HG02678 (cell line): ENCODE measurements around the gene PSD2.
"Not testable (repeated sequence)": the region's sequence is repeated elsewhere in the genome, so short reads cannot be mapped to it uniquely, and the experiment has no call there.

Source experiments
- ATAC-seq: cut with Tn5 transposase; IDR thresholded peaks from one replicate; pipeline ENCODE4 v1.9.1; 2021; ENCODE audit warnings: mild to moderate bottlenecking, moderate library complexity; ENCODE audit not compliant: unreplicated experiment

PSD2 gene

GRCh38 chr5:139789116-139789844 is 6.3 kb upstream of the PSD2 start:
- no peak for ATAC-seq

GRCh38 chr5:139789845-139790189 is 5.8 kb upstream of the PSD2 start:
- no peak for ATAC-seq

GRCh38 chr5:139792218-139792617 is 3.4 kb upstream of the PSD2 start:
- ATAC-seq = no peak

DNA sequence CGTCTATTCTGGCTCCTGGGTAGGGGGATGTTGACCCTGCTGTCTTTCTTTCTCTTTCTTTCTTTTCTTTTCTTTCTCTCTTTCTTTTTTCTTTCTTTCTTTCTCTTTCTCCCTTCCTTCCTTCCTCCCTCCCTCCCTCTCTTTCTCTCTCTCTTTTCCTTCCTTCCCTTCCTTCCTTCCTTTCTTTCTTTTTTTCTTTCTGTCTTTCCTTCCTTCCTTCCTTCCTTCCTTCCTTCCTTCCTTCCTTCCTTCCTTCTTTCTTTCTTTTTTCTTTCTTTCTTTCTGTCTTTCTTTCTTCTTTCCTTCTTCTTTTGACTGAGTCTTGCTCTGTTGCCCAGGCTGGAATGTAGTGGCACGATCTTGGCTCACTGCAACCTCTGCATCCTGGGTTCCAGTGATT is 3.0 kb upstream of the PSD2 start:
- ATAC-seq = not testable (repeated sequence)

DNA sequence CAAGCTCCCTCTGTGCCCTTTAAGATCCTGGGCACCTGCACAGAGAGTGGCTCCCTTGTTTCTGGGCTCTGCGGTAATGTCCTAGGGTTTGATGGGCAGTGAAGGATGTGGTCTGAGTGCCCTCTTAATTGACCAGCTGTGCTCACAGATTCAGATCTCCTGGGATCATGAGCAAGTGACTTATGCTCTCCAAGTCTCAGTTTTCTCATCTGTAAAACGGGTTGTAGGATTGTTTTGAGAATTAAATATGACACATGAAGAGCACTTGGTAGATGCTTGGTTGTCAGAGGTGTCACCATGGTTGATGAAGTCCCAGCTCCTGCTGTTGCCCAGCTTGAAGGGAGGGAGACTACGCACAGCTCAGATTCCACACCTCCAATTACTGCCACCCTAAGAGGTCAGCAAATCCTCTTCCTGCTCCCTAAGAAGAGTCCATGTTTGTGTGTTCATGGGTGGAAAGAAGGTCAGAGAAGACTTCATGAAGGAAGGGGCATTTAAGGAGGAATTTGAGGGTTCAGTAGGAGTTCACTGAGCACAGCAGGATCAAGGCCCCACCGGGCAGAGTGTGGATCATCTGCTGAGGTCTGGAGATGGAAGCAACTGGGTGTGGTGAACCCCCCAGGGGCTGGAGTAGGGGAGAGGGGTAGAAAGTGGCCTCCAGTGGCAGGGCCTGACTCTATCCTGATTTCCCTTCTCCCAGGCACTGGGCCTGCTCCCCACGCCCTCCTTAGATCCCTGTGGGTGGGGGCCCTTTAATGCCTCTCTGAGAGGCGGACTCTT is 1.4 kb upstream of the PSD2 start:
- ATAC-seq = no peak

- no peak for ATAC-seq
Measured at GRCh38 chr5:139796061-139796806, 626 bp downstream of the PSD2 start.

- no peak for ATAC-seq
Measured at GRCh38 chr5:139797335-139797734, 1.7 kb downstream of the PSD2 start.

GRCh38 chr5:139797856-139798510 is 2.4 kb downstream of the PSD2 start:
- ATAC-seq = no peak

DNA sequence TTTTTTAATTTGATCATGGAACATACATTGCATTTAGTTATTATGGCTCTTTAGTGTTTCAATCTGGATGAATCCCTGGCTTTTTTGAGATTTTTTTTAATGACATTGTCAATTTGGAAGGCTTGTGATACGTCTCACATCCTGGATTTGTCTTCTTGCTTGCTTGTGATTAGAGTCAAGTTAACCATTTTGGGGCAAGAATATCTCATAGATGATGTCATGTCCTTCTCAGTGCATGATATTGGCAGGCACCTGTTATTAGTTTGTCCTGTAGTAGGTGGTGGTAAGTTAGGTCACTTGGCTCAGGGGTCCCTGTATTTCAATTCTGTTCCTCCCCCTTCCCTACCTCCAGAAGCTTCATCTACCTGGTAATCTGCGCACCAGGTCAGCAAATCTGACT is 3.3 kb downstream of the PSD2 start:
- ATAC-seq = no peak

DNA sequence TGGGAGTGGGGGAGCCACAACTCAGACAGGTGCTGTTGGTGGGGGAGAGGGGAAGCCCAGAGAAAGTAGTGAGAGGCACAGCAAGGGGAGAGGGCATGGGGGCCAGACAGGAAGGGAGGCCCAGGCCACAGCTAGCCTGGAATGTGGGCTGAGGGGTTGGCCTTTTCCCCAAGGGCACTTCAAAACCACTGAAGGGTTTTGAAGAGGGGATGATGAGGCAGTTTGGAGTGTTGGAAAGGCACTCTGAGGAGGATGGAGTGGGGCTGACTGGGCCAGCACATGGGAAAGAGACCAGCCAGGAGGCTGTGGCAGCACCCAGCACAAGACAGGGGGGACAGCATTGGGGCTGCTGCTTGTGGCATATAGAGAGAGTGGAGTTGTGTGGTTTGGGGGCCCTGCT is 3.8 kb downstream of the PSD2 start:
- ATAC-seq = no peak

GRCh38 chr5:139803978-139804377 is 8.4 kb downstream of the PSD2 start:
- ATAC-seq = no peak

GRCh38 chr5:139804800-139805397 is 9.3 kb downstream of the PSD2 start:
- ATAC-seq = no peak

GRCh38 chr5:139805545-139805944 is 9.9 kb downstream of the PSD2 start:
- ATAC-seq = no peak

- no peak for ATAC-seq
Measured at GRCh38 chr5:139806111-139806510, 10.5 kb downstream of the PSD2 start.

DNA sequence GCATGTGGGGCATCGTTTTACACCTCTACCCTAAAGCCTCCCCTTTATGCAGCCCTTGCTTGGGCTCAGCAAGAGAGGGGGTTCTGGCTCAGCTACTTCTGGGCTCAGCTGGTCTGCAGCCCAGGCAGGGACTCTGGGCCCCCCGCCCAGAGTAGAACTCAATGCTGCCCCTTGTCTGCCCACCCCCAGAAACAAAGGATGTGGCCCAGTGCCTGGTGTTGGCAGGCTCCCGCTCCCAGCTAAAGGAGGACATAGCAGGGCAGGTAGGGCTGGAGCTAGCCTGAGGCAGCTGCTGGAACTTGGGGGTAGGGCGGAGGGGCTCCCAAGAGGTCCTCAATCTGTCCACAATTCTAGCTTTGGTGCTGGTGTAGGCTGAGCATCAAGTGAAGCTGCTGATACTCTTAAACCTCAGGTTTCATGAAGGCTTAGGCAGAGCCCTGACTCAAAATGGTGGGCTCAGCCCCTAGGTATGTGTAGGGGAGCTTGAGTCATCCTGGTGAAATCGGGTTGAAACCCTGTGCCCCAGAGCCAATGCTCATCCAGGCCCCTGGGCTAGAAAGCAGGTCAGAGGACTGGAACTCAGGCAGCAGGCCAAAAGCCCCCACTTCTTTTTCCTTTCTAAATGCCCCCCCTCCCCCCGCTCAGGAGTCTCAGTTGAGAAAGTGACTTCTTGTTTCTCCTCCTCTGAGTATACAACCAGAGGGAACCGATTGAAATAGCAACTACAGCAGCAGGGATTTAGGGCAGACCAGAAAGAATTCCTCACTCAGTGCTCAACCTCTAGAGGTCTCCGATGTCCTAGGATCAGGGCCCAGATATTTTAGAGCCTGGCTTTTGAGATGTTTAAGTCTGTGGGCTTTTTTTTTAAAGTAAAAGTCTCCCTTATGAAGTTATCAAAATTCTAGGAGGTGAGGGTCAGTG is 11.4 kb downstream of the PSD2 start:
- ATAC-seq = no peak

DNA sequence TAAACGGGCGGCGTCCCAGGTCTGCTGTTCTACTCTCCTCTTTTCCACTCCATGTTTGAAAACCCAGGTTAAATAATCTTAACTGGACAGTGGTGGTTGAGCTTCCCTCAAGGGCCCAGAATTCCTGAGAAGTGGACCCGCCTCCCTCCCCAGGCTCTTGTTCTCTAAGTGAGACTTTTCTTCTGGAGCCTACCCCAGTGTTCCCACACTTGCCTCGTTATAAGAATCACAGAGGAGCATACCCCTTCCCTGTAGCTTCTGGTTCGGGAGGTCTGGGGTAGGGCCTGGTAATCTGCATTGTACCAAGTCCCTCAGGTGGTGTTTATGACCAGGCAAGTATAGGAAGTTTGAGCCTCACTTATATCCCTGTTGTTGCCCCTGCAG is 12.0 kb downstream of the PSD2 start:
- ATAC-seq = no peak

GRCh38 chr5:139808481-139809330 is 13.1 kb downstream of the PSD2 start:
- no peak for ATAC-seq

DNA sequence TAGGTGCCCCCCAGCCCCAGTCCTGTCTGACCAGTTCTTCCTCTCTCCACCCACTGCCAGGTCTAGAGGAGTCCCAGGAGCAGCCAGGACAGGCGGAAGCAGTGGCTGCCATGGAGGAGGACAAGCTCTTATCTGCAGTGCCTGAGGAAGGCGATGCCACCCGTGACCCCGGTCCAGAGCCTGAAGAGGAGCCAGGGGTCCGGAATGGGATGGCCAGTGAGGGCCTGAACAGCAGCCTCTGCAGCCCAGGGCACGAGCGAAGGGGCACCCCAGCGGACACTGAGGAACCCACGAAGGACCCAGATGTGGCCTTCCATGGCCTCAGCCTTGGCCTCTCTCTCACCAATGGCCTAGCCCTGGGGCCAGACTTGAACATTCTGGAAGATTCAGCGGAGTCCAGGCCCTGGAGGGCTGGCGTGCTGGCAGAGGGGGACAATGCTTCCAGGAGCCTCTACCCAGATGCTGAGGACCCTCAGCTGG is 13.8 kb downstream of the PSD2 start:
- ATAC-seq = no peak
